ENCODE data around the gene TDP2. TPM values are rescaled to one million over a fixed set of nuclear protein-coding genes. Genes with fewer than 3 reads are reported as not detected.

Gene TDP2
- polyA plus RNA-seq (2011; rRNA removed), result 16.8 and 28.2 TPM in 2 replicates
- 8.0 and 10.1 TPM in 2 replicates for polyA minus RNA-seq (2011; rRNA and poly(A)+ RNA removed)

GRCh38 chr6:24666641-24667377, at the start of gene TDP2, which contains the start of gene ACOT13:
TDP2 (minus strand) TSS chr6:24666899; CDS start chr6:24666862, 37 bp downstream.
ACOT13 (plus strand) TSS chr6:24667077; CDS start chr6:24667264, 187 bp downstream.
- TF ChIP-seq, protein P1, sequence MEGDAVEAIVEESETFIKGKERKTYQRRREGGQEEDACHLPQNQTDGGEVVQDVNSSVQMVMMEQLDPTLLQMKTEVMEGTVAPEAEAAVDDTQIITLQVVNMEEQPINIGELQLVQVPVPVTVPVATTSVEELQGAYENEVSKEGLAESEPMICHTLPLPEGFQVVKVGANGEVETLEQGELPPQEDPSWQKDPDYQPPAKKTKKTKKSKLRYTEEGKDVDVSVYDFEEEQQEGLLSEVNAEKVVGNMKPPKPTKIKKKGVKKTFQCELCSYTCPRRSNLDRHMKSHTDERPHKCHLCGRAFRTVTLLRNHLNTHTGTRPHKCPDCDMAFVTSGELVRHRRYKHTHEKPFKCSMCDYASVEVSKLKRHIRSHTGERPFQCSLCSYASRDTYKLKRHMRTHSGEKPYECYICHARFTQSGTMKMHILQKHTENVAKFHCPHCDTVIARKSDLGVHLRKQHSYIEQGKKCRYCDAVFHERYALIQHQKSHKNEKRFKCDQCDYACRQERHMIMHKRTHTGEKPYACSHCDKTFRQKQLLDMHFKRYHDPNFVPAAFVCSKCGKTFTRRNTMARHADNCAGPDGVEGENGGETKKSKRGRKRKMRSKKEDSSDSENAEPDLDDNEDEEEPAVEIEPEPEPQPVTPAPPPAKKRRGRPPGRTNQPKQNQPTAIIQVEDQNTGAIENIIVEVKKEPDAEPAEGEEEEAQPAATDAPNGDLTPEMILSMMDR (IDR thresholded peaks at IDR 0.05; ENCODE audit: insufficient read depth, low read depth, low read length), result peak; percentile 66
- H3K27me3 ChIP-seq (ENCODE audit: control insufficient read depth, insufficient read depth, low read length), result no peaks in the 10 kb centered on the region
- DNase-seq (ENCODE audit: low read depth), result peak; percentile 80
- H3K36me3 ChIP-seq (ENCODE audit: control insufficient read depth, insufficient read depth, low read length), result peaks cover 3% of the 10 kb centered on the region
- POLR2A ChIA-PET, result no interaction called here
- peak within 1 kb of the TSS; percentile 94 for H3K4me3 ChIP-seq (ENCODE audit: low read depth, low read length)
- CTCF ChIA-PET, result interaction anchor here (0.8 to 3.7 kb wide), 5 partner anchors 12 to 83 kb away, joined by 3 to 10 read pairs (median 3); no protein-coding TSS in a partner anchor

DNA sequence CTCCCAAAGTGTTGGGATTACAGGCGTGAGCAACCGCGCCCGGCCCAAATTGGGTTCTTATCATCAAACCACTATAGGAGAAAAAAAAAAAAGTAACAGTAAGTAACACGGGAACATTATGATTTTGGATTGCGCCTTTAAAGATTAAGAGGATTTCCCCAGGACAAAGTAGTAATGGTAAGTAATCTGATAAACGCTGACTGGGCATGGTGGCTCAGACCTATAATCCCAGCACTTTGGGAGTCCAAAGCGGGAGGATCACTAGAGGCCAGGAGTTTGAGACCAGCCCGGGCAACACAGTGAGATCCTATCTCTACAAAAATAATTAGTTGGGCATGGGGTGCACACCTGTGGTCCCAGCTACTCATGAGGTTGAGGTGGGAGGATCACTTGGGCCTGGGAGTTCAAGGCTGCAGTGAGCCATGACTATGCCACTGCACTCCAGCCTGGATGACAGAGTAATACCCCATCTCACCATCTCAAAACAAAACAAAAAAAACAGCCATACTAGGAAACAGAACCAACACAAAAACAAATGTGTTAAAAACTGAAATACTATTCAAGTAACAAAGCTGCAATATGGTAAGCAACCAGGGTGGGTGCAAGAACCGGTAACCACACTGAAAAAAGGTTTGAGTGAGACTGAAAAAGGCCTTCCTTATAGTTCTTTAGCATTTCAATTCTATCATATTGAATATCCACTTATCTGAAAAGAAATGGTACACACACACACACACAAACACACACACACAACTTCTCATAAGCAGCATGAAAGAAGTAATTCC, 44.0 kb upstream of the TDP2 start:
- no peak for DNase-seq (ENCODE audit: low read depth)
- ChIA-PET CTCF (no interaction called here), POLR2A (no interaction called here)
- Histone ChIP-seq H3K4me3 (ENCODE audit: low read depth, low read length) (no peak overlapping the region), H3K36me3 (ENCODE audit: control insufficient read depth, insufficient read depth, low read length) (peaks cover 19% of the 10 kb centered on the region; the same call in 1 of the 2 replicates), H3K27me3 (ENCODE audit: control insufficient read depth, insufficient read depth, low read length) (no peaks in the 10 kb centered on the region)
- TF ChIP-seq, protein P1 (IDR thresholded peaks at IDR 0.05; ENCODE audit: insufficient read depth, low read depth, low read length), result no peak

DNA sequence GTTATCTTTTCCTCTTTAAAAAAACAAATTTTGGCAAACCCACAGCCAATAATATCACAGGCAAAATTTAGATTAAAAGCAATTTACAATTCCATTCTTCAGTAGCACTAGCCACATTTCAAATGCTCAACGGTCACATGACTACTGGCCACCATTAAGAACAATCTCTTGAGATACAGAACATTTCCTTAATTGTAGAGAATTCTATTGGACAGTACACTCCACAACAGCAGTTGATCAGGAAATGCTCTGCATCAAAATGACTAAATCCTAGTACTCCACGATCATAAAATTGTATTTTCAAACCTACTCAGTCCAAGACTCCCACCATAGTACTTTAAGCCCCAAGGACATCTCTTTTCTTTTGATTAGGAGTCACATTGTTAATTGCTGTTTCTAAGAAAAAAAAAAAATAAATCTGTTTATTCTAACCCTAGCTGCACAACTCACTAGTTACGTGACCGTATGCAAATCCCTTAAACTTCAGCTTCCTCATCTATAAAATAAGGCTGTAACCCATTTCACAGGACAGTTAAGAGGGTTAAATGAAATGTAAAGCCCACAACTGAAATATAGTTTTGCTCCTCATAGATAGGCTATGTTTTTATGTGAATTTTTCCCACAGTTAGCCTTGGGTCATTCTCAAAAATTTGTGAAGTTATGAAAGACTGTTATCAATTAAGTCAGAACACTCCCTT, 42.5 kb upstream of the TDP2 start:
- Histone ChIP-seq H3K4me3 (ENCODE audit: low read depth, low read length) (no peak overlapping the region), H3K36me3 (ENCODE audit: control insufficient read depth, insufficient read depth, low read length) (peaks cover 21% of the 10 kb centered on the region; the same call in 1 of the 2 replicates), H3K27me3 (ENCODE audit: control insufficient read depth, insufficient read depth, low read length) (no peaks in the 10 kb centered on the region)
- ChIA-PET CTCF (no interaction called here), POLR2A (no interaction called here)
- TF ChIP-seq, protein P1 (IDR thresholded peaks at IDR 0.05; ENCODE audit: insufficient read depth, low read depth, low read length), result no peak
- DNase-seq (ENCODE audit: low read depth), result no peak

- Histone ChIP-seq H3K4me3 (ENCODE audit: low read depth, low read length) (no peak overlapping the region), H3K27me3 (ENCODE audit: control insufficient read depth, insufficient read depth, low read length) (no peaks in the 10 kb centered on the region), H3K36me3 (ENCODE audit: control insufficient read depth, insufficient read depth, low read length) (peaks cover 19% of the 10 kb centered on the region; the same call in 1 of the 2 replicates)
- TF ChIP-seq, protein P1 (IDR thresholded peaks at IDR 0.05; ENCODE audit: insufficient read depth, low read depth, low read length), result no peak
- no peak for DNase-seq (ENCODE audit: low read depth)
- CTCF ChIA-PET, result interaction anchor here (0.6 to 0.9 kb wide), 2 partner anchors 17 to 720 kb away, joined by 3 read pairs; no protein-coding TSS in a partner anchor
- POLR2A ChIA-PET, result no interaction called here
Observed at GRCh38 chr6:24708612-24709011, 41.9 kb upstream of the TDP2 start.
